CD4-positive, alpha-beta T cell (primary cell): ENCODE data around the gene DLGAP4. TPM values are rescaled to one million over a fixed set of nuclear protein-coding genes. Genes with fewer than 3 reads are reported as not detected.

ENCODE experiments used
- ATAC-seq: fragments of 200-7000 bp; cut with Tn5 transposase; one replicate; pipeline ENCODE4 v1.10.0; 2022; ENCODE audit warnings: mild to moderate bottlenecking; ENCODE audit not compliant: poor library complexity
- CTCF ChIA-PET: fragments of 350-600 bp; sonication (Branson Sonifier 250); formaldehyde crosslinking; loops from one replicate; lab custom pipeline; 2021; ENCODE audit warnings: antibody characterized with exemption, inconsistent platforms; lab: Charles Lee
- POLR2A ChIA-PET: fragments of 350-600 bp; sonication (Branson Sonifier 250); formaldehyde crosslinking; loops from one replicate; lab custom pipeline; 2021; ENCODE audit warnings: antibody characterized with exemption, inconsistent platforms; lab: Charles Lee
- DNase-seq, 14 experiments: peaks; one replicate each; pipeline ENCODE4 v3.0.0-alpha.2; 2013 to 2020; ENCODE audit warnings: mixed read lengths in 2 of 14
- H3K27ac ChIP-seq, 2 donors: one replicate each; pipeline versions ENCODE4 v1.5.1 to v1.7.0; 2013; ENCODE audit warnings: low read length in 2 of 2, low read depth in 1 of 2, mild to moderate bottlenecking in 1 of 2
- H3K27me3 ChIP-seq, 2 experiments: 1 replicate in 1 of 2; 2 replicates in 1 of 2; pipeline versions ENCODE4 v1.6.1 to v1.7.0; 2013; ENCODE audit warnings: low read length in 2 of 2, control low read depth in 1 of 2, mild to moderate bottlenecking in 1 of 2, moderate library complexity in 1 of 2; ENCODE audit not compliant: insufficient read depth in 2 of 2, control insufficient read depth in 1 of 2
- H3K36me3 ChIP-seq: one replicate; pipeline ENCODE4 v1.6.1; 2013; ENCODE audit warnings: low read length, control low read depth; ENCODE audit not compliant: insufficient read depth
- H3K4me1 ChIP-seq: one replicate; pipeline ENCODE4 v1.6.1; 2013; ENCODE audit warnings: low read length, control low read depth; ENCODE audit not compliant: insufficient read depth
- H3K4me3 ChIP-seq: one replicate; pipeline ENCODE4 v1.5.1; 2013; ENCODE audit warnings: mild to moderate bottlenecking, low read length, moderate library complexity
- H3K9me3 ChIP-seq, 2 experiments: 1 replicate in 1 of 2; 2 replicates in 1 of 2; pipeline versions ENCODE4 v1.6.1 to v1.7.0; 2013; ENCODE audit warnings: low read length in 2 of 2, mild to moderate bottlenecking in 2 of 2, control low read depth in 1 of 2, moderate library complexity in 1 of 2; ENCODE audit not compliant: control insufficient read depth in 1 of 2, insufficient read depth in 1 of 2
- H3K27ac Mint-ChIP-seq: one replicate; pipeline ENCODE4 v1.8.0; 2020; ENCODE audit warnings: mixed read lengths
- H3K27me3 Mint-ChIP-seq: one replicate; pipeline ENCODE4 v1.8.0; 2021; ENCODE audit warnings: mixed read lengths
- H3K36me3 Mint-ChIP-seq: one replicate; pipeline ENCODE4 v1.8.0; 2021; ENCODE audit warnings: low read depth, mixed read lengths
- H3K4me1 Mint-ChIP-seq: one replicate; pipeline ENCODE4 v1.8.0; 2021; ENCODE audit warnings: low read depth, mixed read lengths
- H3K4me3 Mint-ChIP-seq: one replicate; pipeline ENCODE4 v1.8.0; 2020; ENCODE audit warnings: mild to moderate bottlenecking, mixed read lengths
- H3K9me3 Mint-ChIP-seq: one replicate; pipeline ENCODE4 v1.8.0; 2020; ENCODE audit warnings: mixed read lengths
- intact Hi-C, 2 experiments: fragments of 100-400 bp; cut with DNase I in 1 of 2; cut with micrococcal nuclease in 1 of 2; formaldehyde crosslinking; loops; one replicate each; pipeline versions ENCODE4 v1.15.1 to v1.9.0; 2023 to 2025; cut with DNase I, micrococcal nuclease
- total RNA-seq, 174 experiments: library from RNA in 2 of 174; stranded (reverse) in 2 of 174; gene quantifications; one replicate each; pipeline ENCODE4 v1.2.3 and lab custom pipeline; 2021 to 2026
- TF ChIP-seq, protein P1 (sequence below): fragments of 200-600 bp; IDR thresholded peaks from one replicate; pipeline ENCODE4 v1.8.0; 2022; ENCODE audit warnings: antibody characterized with exemption, mild to moderate bottlenecking

Gene DLGAP4
- total RNA-seq, 2 experiments from 2014 or later = 16.0 to 16.1 TPM

DNA sequence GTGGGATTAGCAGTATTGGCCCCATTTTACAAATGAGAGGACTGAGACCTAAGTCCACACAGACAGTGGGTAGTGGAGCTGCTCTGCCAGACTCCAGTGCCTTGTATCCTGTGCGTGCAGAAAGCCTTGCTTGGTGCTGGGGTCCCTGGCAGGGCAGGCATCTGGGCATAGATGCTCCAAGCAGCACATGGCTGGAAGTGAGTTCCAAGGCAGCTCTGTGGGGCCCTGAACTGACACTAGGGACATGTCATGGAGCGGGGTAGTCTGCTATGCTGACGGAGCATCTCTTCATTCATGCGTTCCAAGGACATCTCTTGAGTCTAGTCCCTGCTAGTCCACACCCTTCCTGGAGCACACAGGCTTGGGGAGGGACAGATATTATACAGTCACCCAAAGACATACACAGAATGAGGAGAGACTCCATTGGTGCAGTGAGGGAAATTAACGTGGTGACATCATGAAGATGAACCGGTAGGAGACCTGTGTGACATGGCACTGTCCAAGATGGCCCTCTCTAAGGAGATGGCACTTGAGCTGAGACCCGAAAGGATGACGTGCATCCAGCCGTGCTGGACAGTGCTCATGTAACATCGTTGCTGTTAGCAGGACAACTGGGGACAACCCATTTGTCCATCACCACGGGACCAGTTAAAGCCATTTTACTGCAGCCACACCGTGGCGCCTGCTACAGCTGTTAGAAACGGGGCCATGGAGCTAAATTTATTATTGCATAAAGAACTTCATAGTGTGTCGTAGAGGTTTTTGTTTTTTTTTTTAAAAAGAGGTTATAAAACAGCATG, 65.1 kb downstream of the DLGAP4 start:
- H3K4me1 Mint-ChIP-seq = no peaks in the 10 kb centered on the region
- TF ChIP-seq, protein P1, sequence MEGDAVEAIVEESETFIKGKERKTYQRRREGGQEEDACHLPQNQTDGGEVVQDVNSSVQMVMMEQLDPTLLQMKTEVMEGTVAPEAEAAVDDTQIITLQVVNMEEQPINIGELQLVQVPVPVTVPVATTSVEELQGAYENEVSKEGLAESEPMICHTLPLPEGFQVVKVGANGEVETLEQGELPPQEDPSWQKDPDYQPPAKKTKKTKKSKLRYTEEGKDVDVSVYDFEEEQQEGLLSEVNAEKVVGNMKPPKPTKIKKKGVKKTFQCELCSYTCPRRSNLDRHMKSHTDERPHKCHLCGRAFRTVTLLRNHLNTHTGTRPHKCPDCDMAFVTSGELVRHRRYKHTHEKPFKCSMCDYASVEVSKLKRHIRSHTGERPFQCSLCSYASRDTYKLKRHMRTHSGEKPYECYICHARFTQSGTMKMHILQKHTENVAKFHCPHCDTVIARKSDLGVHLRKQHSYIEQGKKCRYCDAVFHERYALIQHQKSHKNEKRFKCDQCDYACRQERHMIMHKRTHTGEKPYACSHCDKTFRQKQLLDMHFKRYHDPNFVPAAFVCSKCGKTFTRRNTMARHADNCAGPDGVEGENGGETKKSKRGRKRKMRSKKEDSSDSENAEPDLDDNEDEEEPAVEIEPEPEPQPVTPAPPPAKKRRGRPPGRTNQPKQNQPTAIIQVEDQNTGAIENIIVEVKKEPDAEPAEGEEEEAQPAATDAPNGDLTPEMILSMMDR = no peak
- Histone ChIP-seq H3K4me1 (no peaks in the 10 kb centered on the region), H3K27me3 (peaks cover 0 to 14% of the 10 kb centered on the region in 2 experiments), H3K36me3 (no peaks in the 10 kb centered on the region), H3K27ac (no peak overlapping the region), H3K9me3 (no peaks in the 10 kb centered on the region), H3K4me3 (no peak overlapping the region)
- H3K4me3 Mint-ChIP-seq = no peak overlapping the region
- CTCF ChIA-PET = interaction anchor here (0.5 kb wide), 1 partner anchor 165 kb away, joined by 3 read pairs; no protein-coding TSS in a partner anchor
- H3K9me3 Mint-ChIP-seq = no peaks in the 10 kb centered on the region
- no peak overlapping the region for H3K27ac Mint-ChIP-seq
- no peaks in the 10 kb centered on the region for H3K36me3 Mint-ChIP-seq
- intact Hi-C loops = no loop called here
- POLR2A ChIA-PET = no interaction called here
- ATAC-seq = no peak
- no peak for DNase-seq
- peaks cover 28% of the 10 kb centered on the region for H3K27me3 Mint-ChIP-seq

DNA sequence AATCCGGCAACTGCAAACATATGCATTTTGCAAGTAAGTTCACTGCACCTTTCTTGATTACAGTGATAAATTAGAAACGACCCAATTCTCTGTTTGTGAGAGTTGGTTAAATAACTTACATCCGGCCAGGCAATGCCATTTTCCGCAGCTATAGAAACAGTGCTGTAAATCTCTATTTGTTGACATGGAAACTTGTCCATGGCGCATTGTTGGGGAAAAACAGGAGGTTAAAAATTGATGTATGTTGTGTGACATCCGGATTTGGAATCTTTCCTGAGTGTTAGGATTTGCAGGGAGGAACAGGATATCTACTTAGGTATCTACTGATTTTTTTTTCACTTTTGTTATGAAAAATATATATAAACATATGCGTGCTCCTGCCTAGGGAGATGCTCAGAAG, 66.5 kb downstream of the DLGAP4 start:
- CTCF ChIA-PET = no interaction called here
- TF ChIP-seq, protein P1 = no peak

DNA sequence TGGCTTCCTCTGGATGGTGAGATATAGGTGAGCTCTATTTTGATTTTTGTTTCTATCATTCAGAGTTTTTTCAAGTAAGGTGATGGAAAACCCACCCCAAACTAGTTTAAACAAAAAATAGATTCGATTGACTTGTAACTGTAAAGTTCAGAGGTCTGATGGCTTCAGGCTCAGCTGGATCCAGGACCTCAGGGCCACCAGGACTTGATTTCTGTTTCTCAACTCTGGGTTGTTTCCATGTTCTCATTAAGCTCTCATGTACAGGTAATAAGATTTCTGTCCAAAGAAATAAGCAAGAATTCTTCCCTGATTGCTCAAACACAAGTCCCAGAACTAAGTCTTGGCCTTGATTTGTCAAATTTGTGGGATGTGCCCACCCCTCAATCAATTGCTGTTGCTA, 67.0 kb downstream of the DLGAP4 start:
- Mint-ChIP-seq H3K27ac (no peak overlapping the region), H3K9me3 (no peaks in the 10 kb centered on the region), H3K4me1 (no peaks in the 10 kb centered on the region), H3K27me3 (peaks cover 43% of the 10 kb centered on the region), H3K4me3 (no peak overlapping the region), H3K36me3 (no peaks in the 10 kb centered on the region)
- POLR2A ChIA-PET = no interaction called here
- peaks cover 2 to 5% of the 10 kb centered on the region in 2 experiments for H3K27me3 ChIP-seq
- intact Hi-C loops = no loop called here
- H3K27ac ChIP-seq = no peak overlapping the region
- TF ChIP-seq, protein P1 = no peak
- H3K9me3 ChIP-seq = no peaks in the 10 kb centered on the region
- no peaks in the 10 kb centered on the region for H3K4me1 ChIP-seq
- CTCF ChIA-PET = no interaction called here
- DNase-seq = no peak
- H3K4me3 ChIP-seq = no peak overlapping the region
- no peak for ATAC-seq
- H3K36me3 ChIP-seq = no peaks in the 10 kb centered on the region

More for the DNA sequence above, 66.5 kb downstream of the DLGAP4 start:
- intact Hi-C loops = no loop called here
- H3K27ac Mint-ChIP-seq = no peak overlapping the region
- ATAC-seq (no peak), DNase-seq (no peak)
- Histone ChIP-seq H3K4me3 (no peak overlapping the region), H3K4me1 (no peaks in the 10 kb centered on the region), H3K27me3 (peaks cover 0 to 9% of the 10 kb centered on the region in 2 experiments), H3K27ac (no peak overlapping the region), H3K36me3 (no peaks in the 10 kb centered on the region), H3K9me3 (no peaks in the 10 kb centered on the region)
- POLR2A ChIA-PET = no interaction called here
- peaks cover 41% of the 10 kb centered on the region for H3K27me3 Mint-ChIP-seq
- no peak overlapping the region for H3K4me3 Mint-ChIP-seq
- no peaks in the 10 kb centered on the region for H3K36me3 Mint-ChIP-seq
- no peaks in the 10 kb centered on the region for H3K9me3 Mint-ChIP-seq
- H3K4me1 Mint-ChIP-seq = no peaks in the 10 kb centered on the region
